A549 (cell line): Measurements from ENCODE around the gene ZNF496.

Experiments used
- ESRRA ChIP-seq: fragments of 150-350 bp; IDR thresholded peaks from 2 replicates; pipeline ENCODE4 v1.6.1; 2014; ENCODE audit warnings: mild to moderate bottlenecking, low read length, borderline replicate concordance
- KDM1A ChIP-seq: fragments of 200-600 bp; sonication (generic); IDR thresholded peaks from 2 replicates; pipeline ENCODE4 v1.6.1; 2016; ENCODE audit warnings: low read depth, mild to moderate bottlenecking
- POLR2A ChIP-seq: IDR thresholded peaks from 2 replicates; pipeline ENCODE4 v1.6.1; 2012; ENCODE audit warnings: mild to moderate bottlenecking, low read length
- RAD21 ChIP-seq, 2 experiments: fragments of >200 bp in 1 of 2; sonication (Bioruptor Twin) in 1 of 2; formaldehyde crosslinking in 1 of 2; IDR thresholded peaks in 1 of 2; conservative IDR thresholded peaks in 1 of 2; 2 replicates in 1 of 2; 3 replicates in 1 of 2; pipeline ENCODE4 v1.6.1; 2012 to 2018; ENCODE audit warnings: inconsistent platforms in 1 of 2

DNA sequence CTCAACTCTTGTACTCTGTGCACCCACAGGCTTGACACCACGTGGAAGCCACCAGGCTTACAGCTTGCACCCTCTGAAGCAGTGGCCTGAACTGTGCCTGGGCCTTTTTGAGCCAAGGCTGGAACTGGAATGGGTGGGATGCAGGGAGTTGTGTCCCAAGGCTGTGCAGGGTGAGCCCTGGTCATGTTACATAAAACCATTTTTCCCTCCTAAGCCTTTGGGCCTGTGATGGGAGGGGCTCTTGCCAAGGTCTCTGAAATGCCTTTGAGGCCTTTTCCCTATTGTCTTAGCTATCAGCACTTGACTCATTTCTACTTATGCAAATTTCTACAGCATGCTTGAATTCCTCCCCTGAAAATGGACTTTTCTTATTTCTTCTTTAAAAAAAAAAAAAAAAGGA lies 61.7 kb downstream of the ZNF496 start:
- TF ChIP-seq KDM1A (no peak), POLR2A (no peak), ESRRA (no peak), RAD21 (conservative IDR thresholded peaks at IDR 0.05 in 1 of 2, IDR thresholded peaks at IDR 0.05 in 1 of 2) (no peak)
